Brain microvascular endothelial cell (primary cell): ENCODE results near the gene TRAPPC2B.

Source experiments
- DNase-seq: peaks from one replicate; pipeline ENCODE4 v3.0.0-alpha.2; 2020
- H3K27ac ChIP-seq: fragments of 250-450 bp; sonication (Bioruptor Pico); 2 replicates; pipeline ENCODE4 v1.5.1; 2020; ENCODE audit warnings: mild to moderate bottlenecking, moderate library complexity
- H3K27me3 ChIP-seq: fragments of 250-450 bp; sonication (Bioruptor Pico); replicated peaks from 2 replicates; pipeline ENCODE4 v1.5.1; 2020; ENCODE audit warnings: mild to moderate bottlenecking
- H3K36me3 ChIP-seq: fragments of 250-450 bp; sonication (Bioruptor Pico); replicated peaks from 2 replicates; pipeline ENCODE4 v1.5.1; 2020; ENCODE audit warnings: mild to moderate bottlenecking
- H3K4me3 ChIP-seq: 2 replicates; pipeline ENCODE4 v1.5.1; 2011; ENCODE audit warnings: low read depth, mild to moderate bottlenecking, control low read depth, low read length, moderate library complexity
- in situ Hi-C: cut with HindIII; loops from 2 replicates; pipeline ENCODE4 v1.10.0; 2017; ENCODE audit warnings: low sequenced_read_pairs, low pct_ligation_motif_present
- TF ChIP-seq, protein P1 (sequence below): IDR thresholded peaks from 2 replicates; pipeline ENCODE4 v1.5.1; 2011; ENCODE audit warnings: low read depth, mild to moderate bottlenecking, moderate library complexity, low read length, control low read depth, inconsistent platforms; ENCODE audit errors: missing control alignments

TRAPPC2B gene

DNA sequence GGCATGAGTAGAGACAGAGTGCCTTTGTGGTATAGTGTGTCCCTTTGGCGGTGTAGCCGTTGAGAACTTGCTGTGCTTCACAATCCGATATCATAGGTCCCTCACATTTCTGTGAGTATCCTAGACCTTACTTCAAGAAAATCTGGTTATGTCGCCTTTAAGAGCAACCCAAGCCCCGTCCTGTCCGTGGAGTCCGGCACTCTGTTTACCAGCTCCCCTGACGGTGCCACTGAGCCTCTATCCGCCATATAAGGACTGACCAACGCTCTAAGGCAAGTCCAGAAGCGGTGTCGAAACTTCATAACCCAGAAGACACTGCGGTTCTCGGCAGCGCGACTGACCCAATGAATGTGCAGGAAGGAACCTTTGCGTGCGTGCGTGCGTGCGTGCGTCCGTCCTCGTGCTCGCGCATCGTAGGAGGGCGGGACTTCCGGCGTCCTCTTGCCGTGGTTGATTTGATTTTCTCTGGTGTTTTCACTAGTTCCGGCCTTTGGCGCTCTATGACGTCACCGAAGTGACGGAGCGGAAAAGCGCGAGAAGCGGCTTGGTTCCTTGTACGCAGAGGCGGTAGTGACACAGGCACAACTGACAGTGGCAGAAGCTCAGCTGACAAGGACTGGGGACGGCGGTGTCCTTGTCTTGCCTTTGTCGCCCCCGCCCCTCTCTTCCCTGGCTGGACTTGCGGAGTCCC is at the start of gene TRAPPC2B, which contains the start of gene ZNF547:
TRAPPC2B (plus strand) TSS at position 555 of the 691 bp plus-strand sequence. CDS start 1,283 bp downstream, outside the sequence.
ZNF547 (plus strand) TSS at position 555 of the 691 bp plus-strand sequence. CDS start 5,005 bp downstream, outside the sequence.
- Histone ChIP-seq H3K36me3 (no peaks in the 10 kb centered on the region), H3K4me3 (peak within 1 kb of the TSS; percentile 79), H3K27me3 (no peaks in the 10 kb centered on the region), H3K27ac (peak within 1 kb of the TSS; percentile 73)
- TF ChIP-seq, protein P1, sequence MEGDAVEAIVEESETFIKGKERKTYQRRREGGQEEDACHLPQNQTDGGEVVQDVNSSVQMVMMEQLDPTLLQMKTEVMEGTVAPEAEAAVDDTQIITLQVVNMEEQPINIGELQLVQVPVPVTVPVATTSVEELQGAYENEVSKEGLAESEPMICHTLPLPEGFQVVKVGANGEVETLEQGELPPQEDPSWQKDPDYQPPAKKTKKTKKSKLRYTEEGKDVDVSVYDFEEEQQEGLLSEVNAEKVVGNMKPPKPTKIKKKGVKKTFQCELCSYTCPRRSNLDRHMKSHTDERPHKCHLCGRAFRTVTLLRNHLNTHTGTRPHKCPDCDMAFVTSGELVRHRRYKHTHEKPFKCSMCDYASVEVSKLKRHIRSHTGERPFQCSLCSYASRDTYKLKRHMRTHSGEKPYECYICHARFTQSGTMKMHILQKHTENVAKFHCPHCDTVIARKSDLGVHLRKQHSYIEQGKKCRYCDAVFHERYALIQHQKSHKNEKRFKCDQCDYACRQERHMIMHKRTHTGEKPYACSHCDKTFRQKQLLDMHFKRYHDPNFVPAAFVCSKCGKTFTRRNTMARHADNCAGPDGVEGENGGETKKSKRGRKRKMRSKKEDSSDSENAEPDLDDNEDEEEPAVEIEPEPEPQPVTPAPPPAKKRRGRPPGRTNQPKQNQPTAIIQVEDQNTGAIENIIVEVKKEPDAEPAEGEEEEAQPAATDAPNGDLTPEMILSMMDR, result no peak
- DNase-seq, result peak; percentile 100
- in situ Hi-C loops, result no loop called here

DNA sequence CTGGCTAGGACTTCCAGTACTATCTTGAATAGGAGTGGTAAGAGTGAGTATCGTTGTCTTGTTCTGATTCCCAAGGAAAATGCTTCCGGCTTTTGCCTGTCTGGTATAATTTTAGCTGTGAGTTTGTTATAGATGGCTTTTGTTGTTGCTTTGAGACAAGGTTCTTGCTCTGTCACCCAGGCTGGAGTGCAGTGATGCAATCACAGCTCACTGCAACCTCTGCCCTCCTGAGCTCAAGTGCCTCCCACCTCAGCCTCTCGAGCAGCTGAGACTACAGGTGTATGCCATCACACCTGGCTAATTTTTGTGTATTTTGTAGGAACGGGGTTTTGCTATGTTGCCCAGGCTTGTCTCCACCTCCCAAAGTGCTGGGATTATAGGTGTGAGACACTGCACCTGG is 49.2 kb upstream of the TRAPPC2B start:
- TF ChIP-seq, protein P1, result no peak
- DNase-seq, result no peak
- in situ Hi-C loops, result no loop called here
- no peak overlapping the region for H3K27ac ChIP-seq
- H3K36me3 ChIP-seq, result no peaks in the 10 kb centered on the region
- H3K27me3 ChIP-seq, result peaks cover 5% of the 10 kb centered on the region
- H3K4me3 ChIP-seq, result no peak overlapping the region

GRCh38 chr19:57317503-57317902 is 45.8 kb upstream of the TRAPPC2B start:
- Histone ChIP-seq H3K27me3 (peaks cover 5% of the 10 kb centered on the region), H3K27ac (no peak overlapping the region), H3K36me3 (no peaks in the 10 kb centered on the region), H3K4me3 (peak overlapping the region; percentile 44)
- no peak for DNase-seq
- in situ Hi-C loops, result no loop called here
- TF ChIP-seq, protein P1, result no peak

GRCh38 chr19:57319869-57320179 is 43.5 kb upstream of the TRAPPC2B start:
- Histone ChIP-seq H3K27me3 (peaks cover 5% of the 10 kb centered on the region), H3K4me3 (peak overlapping the region; percentile 82), H3K27ac (peak overlapping the region; percentile 74), H3K36me3 (peaks cover 9% of the 10 kb centered on the region)
- TF ChIP-seq, protein P1, result no peak
- no peak for DNase-seq
- in situ Hi-C loops, result no loop called here

DNA sequence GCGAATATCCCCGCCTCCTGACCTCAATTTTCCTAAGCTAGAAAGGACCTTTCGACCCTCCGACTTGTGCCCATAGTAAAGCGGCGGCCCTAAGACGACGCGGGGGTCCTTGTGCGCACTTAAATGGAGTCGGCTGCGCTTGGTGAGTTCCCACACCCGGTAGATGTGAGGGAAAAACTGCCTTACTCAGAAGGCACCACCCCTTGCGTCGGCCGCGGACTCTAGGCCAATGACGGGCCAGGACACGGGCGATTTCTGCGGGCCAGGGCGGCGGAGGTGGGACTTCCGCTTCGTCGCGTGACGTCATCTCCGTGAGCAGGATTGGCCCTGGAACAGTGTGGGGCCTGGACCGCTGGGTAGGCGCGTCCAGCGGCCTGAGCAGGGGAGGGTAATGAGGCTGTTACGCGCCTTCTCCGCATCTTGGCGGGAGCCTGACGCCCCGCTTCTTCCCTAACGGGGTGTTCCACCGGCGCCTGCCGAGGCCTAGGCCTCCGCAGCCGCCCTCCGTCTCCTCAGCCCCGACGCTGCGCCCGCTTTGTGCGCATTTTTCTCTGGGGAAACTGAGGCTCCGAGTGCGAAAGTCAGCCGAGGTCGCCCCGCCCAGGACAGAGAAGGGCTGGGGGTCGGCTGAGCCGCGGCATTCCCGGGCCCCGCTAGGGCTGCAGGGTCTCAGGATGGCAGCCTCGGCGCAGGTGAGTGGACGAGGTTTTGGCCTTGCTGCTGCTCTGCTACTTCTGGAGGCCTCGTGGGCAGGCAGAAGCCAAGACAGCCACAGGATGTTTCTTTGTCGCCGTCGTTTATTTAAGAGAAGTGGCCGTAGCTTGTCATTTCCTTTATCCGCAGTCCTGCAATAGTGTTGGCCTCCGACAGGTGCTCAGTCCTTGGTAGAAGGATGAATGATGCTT is 42.9 kb upstream of the TRAPPC2B start, which contains the start of gene ZNF543:
ZNF543 (plus strand) TSS at position 293 of the 905 bp plus-strand sequence; CDS start at position 675, 382 bp downstream.
- in situ Hi-C loops, result no loop called here
- peak; percentile 96 for DNase-seq
- TF ChIP-seq, protein P1, result peak; percentile 9
- Histone ChIP-seq H3K4me3 (peak within 1 kb of the TSS; percentile 82), H3K27me3 (peaks cover 5% of the 10 kb centered on the region), H3K36me3 (peaks cover 14% of the 10 kb centered on the region), H3K27ac (peak within 1 kb of the TSS; percentile 74)
